CD4-positive, alpha-beta T cell treated with Interleukin-15 for 4 hours (primary cell): ENCODE data around the gene CCNL2.
A peak's percentile ranks its signal among the peaks of the same experiment; 100 is the strongest.
"Not testable (repeated sequence)": the region's sequence is repeated elsewhere in the genome, so short reads cannot be mapped to it uniquely, and the experiment has no call there.

Experiments
- DNase-seq: peaks from one replicate; pipeline ENCODE4 v3.0.0-alpha.2; 2020; ENCODE audit warnings: low spot score

The CCNL2 gene

GRCh38 chr1:1373051-1373814 is 25.9 kb downstream of the CCNL2 start:
- DNase-seq, result no peak

DNA sequence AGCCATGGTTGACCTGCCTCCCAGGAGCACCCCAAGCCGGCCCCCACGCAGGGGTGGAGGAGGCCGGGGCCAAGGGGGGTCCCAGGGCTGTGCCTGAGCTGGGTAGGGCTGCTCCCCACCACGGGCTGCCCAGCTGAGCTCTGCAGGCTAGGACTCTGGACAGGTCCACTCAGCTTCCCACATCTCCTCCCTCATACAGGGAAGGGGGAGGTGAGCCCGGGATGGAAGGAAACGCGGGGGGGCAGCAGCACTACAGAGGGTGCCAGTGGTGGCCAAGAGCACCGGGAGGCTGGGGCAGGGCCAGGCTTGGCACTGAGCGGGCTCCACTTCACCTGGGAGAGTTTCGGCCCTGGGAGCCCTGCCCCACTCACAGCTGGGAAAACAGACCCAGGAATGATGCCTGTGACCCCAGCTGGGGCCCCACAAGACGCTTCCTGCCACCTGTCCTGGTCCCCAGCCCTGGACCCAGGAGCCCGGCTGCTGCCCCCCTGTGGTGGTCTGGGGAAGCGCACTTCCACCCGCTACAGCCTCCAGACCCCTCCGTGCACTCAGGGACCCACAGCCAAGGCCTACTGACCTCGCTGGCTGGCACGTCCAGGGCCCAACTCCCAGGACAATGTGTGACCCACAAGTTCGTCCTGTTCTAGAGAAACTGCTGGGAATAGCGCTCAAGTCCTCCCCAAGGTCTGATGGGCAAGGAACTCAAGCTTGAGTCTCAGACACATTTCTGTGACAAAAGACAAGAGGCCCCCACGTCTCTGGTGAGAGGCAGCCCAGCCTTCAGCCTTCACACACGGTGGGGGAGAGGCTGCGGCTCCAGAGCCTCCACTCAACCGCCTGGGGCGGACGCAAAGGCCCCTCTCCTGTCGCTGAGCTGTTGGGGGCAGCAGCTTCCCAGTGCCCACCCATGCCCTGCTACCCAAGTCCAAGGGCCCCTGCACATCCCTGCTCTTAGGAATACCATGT is 27.1 kb downstream of the CCNL2 start:
- peak; percentile 75 for DNase-seq

DNA sequence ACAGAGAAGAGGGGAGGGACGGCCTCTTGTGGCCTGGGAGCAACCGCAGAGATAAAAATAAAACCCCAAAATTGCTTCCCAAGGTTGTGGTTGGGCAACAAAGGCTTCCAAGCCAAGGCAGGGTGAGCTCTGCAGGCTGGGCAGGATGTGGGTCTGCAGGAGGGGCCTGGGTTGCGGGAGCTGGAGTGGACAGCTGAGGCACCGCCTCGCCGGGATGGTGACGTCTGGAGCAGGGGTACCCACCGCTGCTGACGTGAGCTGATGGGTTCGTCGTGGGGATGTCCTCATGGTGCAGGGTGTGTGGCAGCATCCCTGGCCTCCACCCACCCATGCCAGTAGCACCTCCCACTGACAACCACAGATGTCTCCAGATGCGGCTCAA is 27.8 kb downstream of the CCNL2 start:
- peak; percentile 39 for DNase-seq

DNA sequence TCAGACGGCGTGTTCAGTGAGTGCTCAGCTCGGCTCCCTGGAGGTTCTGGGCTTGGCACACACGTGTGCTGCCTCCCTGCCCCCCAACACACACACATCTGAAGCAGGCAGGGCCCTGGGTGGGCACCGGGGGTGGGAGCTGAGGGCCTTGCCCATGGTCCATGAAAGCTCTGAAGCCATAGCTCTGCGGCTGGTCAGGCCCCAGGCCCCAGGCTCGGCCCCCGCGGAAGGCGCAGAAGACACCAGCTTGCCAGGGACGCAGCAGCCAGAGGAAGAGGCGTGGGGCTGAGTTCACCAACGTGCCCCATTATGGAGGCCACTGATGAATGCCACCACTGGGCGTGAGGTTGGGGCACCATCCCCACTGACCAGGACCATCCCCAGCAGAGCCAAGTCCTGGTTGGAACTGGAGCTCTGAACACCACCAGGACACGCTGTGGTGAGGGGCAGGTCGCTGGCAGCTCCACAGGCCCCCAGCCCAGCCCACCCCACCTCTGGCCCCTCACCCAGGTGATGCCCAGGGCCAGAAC is 28.3 kb downstream of the CCNL2 start:
- no peak for DNase-seq

GRCh38 chr1:1370094-1370493 is 29.0 kb downstream of the CCNL2 start:
- not testable (repeated sequence) for DNase-seq

GRCh38 chr1:1367315-1367714 is 31.8 kb downstream of the CCNL2 start:
- no peak for DNase-seq

DNA sequence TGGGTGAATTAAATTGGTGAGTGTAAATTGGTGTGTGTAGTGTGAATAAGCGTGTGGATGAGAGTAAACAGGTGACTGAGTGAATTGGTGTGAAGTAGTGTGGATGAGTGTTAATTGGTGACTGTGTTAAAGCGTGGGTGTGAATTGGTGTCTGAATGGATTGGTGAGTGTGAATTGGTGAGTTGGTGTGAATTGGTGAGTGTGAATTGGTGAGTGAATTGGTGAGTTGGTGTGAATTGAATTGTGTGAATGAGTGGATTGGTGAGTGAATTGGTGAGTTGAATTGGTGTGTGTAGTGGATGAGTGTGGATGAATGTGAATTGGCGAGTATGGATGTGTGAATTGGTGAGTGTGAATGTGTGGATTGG is 32.5 kb downstream of the CCNL2 start:
- no peak for DNase-seq

- DNase-seq, result no peak
These were observed 33.0 kb downstream of the CCNL2 start for GRCh38 chr1:1365875-1366698.

- no peak for DNase-seq
These were observed 34.9 kb downstream of the CCNL2 start for GRCh38 chr1:1364266-1364665.

DNA sequence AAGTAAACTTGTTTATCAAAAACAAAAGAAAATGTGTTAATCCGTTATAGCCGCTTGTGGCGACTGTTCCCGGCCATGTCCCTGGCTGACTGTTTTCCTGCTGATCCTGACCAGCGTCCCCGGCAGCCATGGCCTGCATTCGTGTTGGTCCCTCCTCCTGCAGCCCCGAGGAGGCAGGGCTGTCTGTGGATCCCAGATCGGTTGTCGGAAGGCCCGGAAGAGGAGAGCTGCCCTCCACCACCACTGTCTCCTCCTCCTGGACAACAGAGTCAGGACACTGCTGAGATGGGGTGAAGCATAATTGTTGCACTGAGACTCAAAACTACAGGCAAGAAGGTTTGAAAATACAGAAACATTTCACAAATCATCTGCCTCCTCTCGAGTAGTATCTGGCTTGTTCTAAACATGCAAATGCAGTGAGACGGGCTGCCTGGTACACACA is 37.1 kb downstream of the CCNL2 start:
- DNase-seq, result no peak

- no peak for DNase-seq
These were observed 37.7 kb downstream of the CCNL2 start for GRCh38 chr1:1361233-1361981.

DNA sequence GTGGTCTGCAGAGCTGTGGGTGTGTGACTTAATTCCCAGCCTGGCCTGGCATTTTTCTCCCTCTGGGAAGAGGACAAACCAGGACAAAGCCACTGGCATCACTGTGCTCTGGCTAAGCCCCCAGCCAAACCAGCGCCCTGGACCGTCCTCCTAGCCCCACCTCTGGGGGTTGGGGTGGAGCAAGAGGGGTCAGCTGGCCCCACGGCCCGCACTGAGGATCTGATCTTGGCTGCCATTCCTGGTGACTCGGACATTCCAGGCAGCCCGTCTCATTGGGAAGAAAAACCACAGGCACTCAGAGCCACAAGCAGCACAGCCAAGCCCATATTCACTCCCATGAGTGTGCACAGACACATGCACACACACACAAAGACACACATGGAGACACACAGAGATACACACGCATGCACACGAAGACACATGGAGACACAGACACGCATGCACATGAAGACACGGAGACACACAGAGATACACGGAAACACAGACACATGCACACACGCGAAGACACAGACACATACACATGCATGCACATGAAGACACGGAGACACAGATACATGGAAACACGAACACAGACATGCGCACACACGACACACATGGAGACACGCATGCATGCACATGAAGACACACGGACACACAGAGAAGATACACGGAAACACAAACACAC is 38.5 kb downstream of the CCNL2 start:
- no peak for DNase-seq

DNA sequence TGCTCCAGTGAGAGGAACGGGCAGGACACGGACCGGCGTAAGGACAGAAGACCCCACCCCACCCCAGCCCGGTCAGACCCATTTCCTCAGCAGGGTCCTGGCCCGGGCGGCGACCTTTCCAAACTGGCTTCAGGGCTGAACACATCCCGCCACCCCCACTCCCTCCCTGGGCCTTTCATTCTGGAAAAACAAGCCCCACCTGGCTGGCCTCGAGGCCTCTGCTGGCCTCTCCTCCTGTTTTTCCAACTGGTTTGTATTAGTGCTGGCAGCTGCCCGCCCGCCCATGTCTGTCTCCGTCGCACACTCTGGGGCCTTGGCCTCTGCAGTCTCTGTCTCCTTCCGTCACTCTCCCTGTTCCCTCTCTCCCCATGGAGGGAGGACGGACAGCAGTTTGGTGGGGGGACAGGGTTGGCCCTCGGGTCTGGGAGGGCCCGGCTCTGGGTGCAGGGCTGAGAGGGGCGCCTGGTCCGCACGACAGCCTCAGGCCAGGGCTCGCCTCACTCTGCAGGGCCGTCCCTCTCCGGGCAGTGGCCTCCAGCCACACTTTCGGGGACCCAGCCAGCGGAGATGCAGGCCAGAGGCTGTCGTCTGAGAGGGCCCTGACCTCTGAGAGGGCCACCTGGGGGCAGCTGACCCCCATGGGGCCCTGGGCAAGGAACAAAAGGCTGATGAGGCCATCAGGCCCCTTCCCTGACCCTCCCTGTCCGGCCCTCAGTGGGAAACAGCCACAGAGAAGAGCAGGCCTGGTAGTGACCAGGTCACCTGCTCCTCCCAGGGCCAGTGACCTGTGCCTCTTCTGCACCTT is 39.3 kb downstream of the CCNL2 start:
- DNase-seq, result no peak

GRCh38 chr1:1359308-1359663 is 39.8 kb downstream of the CCNL2 start:
- DNase-seq, result no peak

DNA sequence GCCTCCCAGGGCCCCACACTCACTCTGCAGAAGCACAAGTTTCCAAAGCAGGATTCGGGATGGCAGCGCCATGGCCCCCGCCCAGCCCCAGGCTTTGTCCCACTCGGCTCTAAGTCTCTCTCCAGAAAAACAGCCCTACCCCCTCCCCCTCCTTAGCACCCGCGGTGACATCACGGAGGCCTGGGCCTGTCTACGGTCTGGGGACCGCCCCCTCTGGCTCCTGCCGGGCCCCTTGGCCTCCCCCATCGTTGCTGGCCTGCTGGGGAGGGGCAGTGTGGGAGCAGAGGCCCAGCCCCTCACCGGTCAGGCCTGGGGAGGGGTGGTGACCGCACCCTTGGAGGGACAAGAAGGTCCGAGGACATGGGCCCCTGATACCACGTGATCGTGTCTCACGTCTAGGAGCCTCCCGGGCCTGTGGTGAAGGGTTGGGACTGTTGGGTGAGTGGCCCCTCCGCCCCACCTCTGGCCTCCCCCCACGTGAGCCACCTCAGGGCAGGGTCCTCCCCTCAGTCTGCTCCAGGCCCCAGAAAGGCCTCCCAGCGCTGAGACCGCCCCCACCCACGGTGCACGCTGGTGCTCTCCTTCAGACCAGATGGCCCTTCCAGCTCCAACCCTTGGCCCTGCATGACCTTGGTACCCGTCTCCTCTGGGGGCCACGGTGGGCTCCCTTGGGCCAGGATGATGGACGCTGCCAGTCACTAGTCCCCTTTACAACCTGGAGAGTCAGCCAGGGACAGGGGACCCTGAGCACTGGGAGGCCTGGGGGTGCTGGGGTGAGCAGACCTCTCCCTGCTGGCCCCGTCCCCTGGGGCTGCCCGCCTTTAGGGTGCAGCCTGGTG is 40.5 kb downstream of the CCNL2 start, which contains the start of gene MXRA8:
Gene MXRA8 (minus strand): TSS at position 123 of the 839 bp plus-strand sequence. CDS start 51 bp downstream, at position 72.
- DNase-seq, result no peak

- no peak for DNase-seq
These were observed 41.2 kb downstream of the CCNL2 start for GRCh38 chr1:1357871-1358432.

GRCh38 chr1:1356796-1357401 is 42.2 kb downstream of the CCNL2 start:
- DNase-seq, result no peak

DNA sequence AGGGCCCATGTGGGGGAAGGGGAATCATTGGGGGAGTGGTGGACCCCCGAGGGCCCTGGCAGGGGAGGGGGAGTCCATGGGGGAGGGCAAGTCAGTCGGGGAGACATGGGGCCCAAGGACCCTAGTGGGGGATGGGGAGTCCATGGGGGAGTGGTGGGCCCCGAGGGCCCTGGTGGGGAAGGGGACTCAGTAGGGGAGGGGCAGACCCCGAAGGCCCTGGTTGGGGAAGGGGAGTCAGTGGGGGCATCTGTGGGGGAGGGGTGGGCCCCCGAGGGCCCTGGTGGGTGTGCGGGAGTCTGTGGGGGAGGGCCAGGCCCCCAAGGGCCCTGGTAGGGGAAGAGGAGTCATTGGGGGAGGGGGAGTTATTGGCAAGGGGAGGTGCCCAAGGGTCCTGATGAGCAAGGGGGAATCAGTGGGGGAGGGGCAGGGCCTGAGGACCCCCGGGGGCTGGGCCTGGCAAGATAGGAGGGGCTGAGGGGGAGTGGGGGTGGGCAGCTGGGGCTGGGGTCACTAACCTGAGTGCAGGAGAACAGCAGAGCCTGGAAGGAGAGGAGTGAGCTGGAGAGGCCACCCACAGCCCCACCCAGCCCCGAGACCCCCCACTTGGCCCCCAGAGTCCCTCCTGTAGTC is 42.9 kb downstream of the CCNL2 start:
- no peak for DNase-seq
